H9 (cell line): Measurements from ENCODE around the gene OR10A6. TPM values are rescaled to one million over a fixed set of nuclear protein-coding genes. Genes with fewer than 3 reads are reported as not detected.
A peak's percentile ranks its signal among the peaks of the same experiment; 100 is the strongest.

Source experiments
- DNase-seq: peaks from one replicate; pipeline ENCODE4 v3.0.0-alpha.2; 2017
- H2AFZ ChIP-seq: one replicate; pipeline ENCODE4 v1.6.1; 2013; ENCODE audit warnings: mild to moderate bottlenecking, low read length, control low read depth, moderate library complexity
- H2AK5ac ChIP-seq: 2 replicates; pipeline ENCODE4 v1.6.1; 2013; ENCODE audit warnings: low read length, control low read depth, mixed read lengths; ENCODE audit not compliant: insufficient read length
- H2BK120ac ChIP-seq: one replicate; pipeline ENCODE4 v1.6.1; 2013; ENCODE audit warnings: low read depth, mild to moderate bottlenecking, low read length, control low read depth, inconsistent platforms; ENCODE audit not compliant: poor library complexity, severe bottlenecking
- H2BK12ac ChIP-seq: 2 replicates; pipeline ENCODE4 v1.6.1; 2013; ENCODE audit warnings: low read length, control low read depth, mixed read lengths, low read depth; ENCODE audit not compliant: insufficient read length
- H2BK15ac ChIP-seq: 2 replicates; pipeline ENCODE4 v1.6.1; 2013; ENCODE audit warnings: low read depth, low read length, control low read depth
- H2BK20ac ChIP-seq: one replicate; pipeline ENCODE4 v1.6.1; 2013; ENCODE audit warnings: low read depth, mild to moderate bottlenecking, low read length, control low read depth, inconsistent platforms; ENCODE audit not compliant: poor library complexity, severe bottlenecking
- H2BK5ac ChIP-seq: 2 replicates; pipeline ENCODE4 v1.6.1; 2013; ENCODE audit warnings: low read length, control low read depth, mixed read lengths; ENCODE audit not compliant: insufficient read length
- H3K14ac ChIP-seq: 2 replicates; pipeline ENCODE4 v1.6.1; 2013; ENCODE audit warnings: low read length, control low read depth; ENCODE audit not compliant: insufficient read depth
- H3K18ac ChIP-seq: 2 replicates; pipeline ENCODE4 v1.6.1; 2013; ENCODE audit warnings: low read depth, mild to moderate bottlenecking, mixed read lengths, low read length, control low read depth; ENCODE audit not compliant: insufficient read length
- H3K23ac ChIP-seq: 2 replicates; pipeline ENCODE4 v1.6.1; 2013; ENCODE audit warnings: low read length, control low read depth, mixed read lengths, low read depth; ENCODE audit not compliant: insufficient read length
- H3K23me2 ChIP-seq: 2 replicates; pipeline ENCODE4 v1.6.1; 2013; ENCODE audit warnings: low read depth, mild to moderate bottlenecking, mixed read lengths, low read length, control low read depth; ENCODE audit not compliant: insufficient read length, poor library complexity, severe bottlenecking
- H3K27ac ChIP-seq: 2 replicates; pipeline ENCODE4 v1.5.1; 2013; ENCODE audit warnings: low read length, control low read depth, mixed read lengths, low read depth; ENCODE audit not compliant: insufficient read length
- H3K27me3 ChIP-seq: 2 replicates; pipeline ENCODE4 v1.6.1; 2013; ENCODE audit warnings: low read length, control low read depth, inconsistent platforms; ENCODE audit not compliant: insufficient read depth
- H3K4ac ChIP-seq: 2 replicates; pipeline ENCODE4 v1.6.1; 2013; ENCODE audit warnings: low read depth, mild to moderate bottlenecking, control low read depth, inconsistent platforms, low read length, moderate library complexity
- H3K4me1 ChIP-seq: 2 replicates; pipeline ENCODE4 v1.6.1; 2013; ENCODE audit warnings: low read length, control low read depth, inconsistent platforms; ENCODE audit not compliant: insufficient read depth
- H3K4me2 ChIP-seq: 2 replicates; pipeline ENCODE4 v1.6.1; 2013; ENCODE audit warnings: low read length, control low read depth, mixed read lengths; ENCODE audit not compliant: insufficient read length, insufficient read depth
- H3K56ac ChIP-seq: 2 replicates; pipeline ENCODE4 v1.6.1; 2013; ENCODE audit warnings: low read depth, mild to moderate bottlenecking, mixed read lengths, low read length, control low read depth; ENCODE audit not compliant: insufficient read length
- H3K79me1 ChIP-seq: 2 replicates; pipeline ENCODE4 v1.6.1; 2013; ENCODE audit warnings: low read depth, mild to moderate bottlenecking, moderate library complexity, low read length, control low read depth, inconsistent platforms; ENCODE audit not compliant: insufficient read depth, poor library complexity, severe bottlenecking
- H3K79me2 ChIP-seq: 2 replicates; pipeline ENCODE4 v1.6.1; 2013; ENCODE audit warnings: low read length, control low read depth, inconsistent platforms; ENCODE audit not compliant: insufficient read depth
- H3K9ac ChIP-seq: 2 replicates; pipeline ENCODE4 v1.6.1; 2013; ENCODE audit warnings: low read length, control low read depth, mixed read lengths; ENCODE audit not compliant: insufficient read length; ENCODE audit errors: extremely low read depth
- H3K9me3 ChIP-seq: one replicate; pipeline ENCODE4 v1.6.1; 2013; ENCODE audit warnings: low read depth, low read length, inconsistent platforms; ENCODE audit not compliant: control insufficient read depth
- H3T11ph ChIP-seq: one replicate; pipeline ENCODE4 v1.6.1; 2013; ENCODE audit warnings: mild to moderate bottlenecking, low read length, control low read depth, inconsistent platforms
- H4K20me1 ChIP-seq: one replicate; pipeline ENCODE4 v1.6.1; 2013; ENCODE audit not compliant: control insufficient read depth, insufficient read length, insufficient read depth
- H4K5ac ChIP-seq: 2 replicates; pipeline ENCODE4 v1.6.1; 2013; ENCODE audit warnings: low read depth, mild to moderate bottlenecking, mixed read lengths, low read length, control low read depth; ENCODE audit not compliant: insufficient read length
- H4K8ac ChIP-seq: replicated peaks from 2 replicates; pipeline ENCODE4 v1.6.1; 2013; ENCODE audit warnings: low read length, control low read depth, mixed read lengths, low read depth; ENCODE audit not compliant: insufficient read length
- H4K91ac ChIP-seq: 2 replicates; pipeline ENCODE4 v1.6.1; 2013; ENCODE audit warnings: low read depth, mild to moderate bottlenecking, moderate library complexity, mixed read lengths, low read length, control low read depth; ENCODE audit not compliant: insufficient read length
- H3K27ac Mint-ChIP-seq, 3 experiments: 2 replicates in 2 of 3; 3 replicates in 1 of 3; pipeline ENCODE4 v1.8.0; 2020 to 2021; ENCODE audit warnings: mixed read lengths in 3 of 3, mild to moderate bottlenecking in 1 of 3, moderate library complexity in 1 of 3
- H3K27me3 Mint-ChIP-seq: 2 replicates; pipeline ENCODE4 v1.8.0; 2021; ENCODE audit warnings: low read depth, mild to moderate bottlenecking, moderate library complexity, mixed read lengths
- H3K36me3 Mint-ChIP-seq, 3 experiments: 2 replicates in 2 of 3; 3 replicates in 1 of 3; pipeline ENCODE4 v1.8.0; 2020 to 2021; ENCODE audit warnings: low read depth in 3 of 3, mixed read lengths in 3 of 3; ENCODE audit not compliant: insufficient read depth in 1 of 3
- H3K4me1 Mint-ChIP-seq, 2 experiments: 2 replicates each; pipeline ENCODE4 v1.8.0; 2020; ENCODE audit warnings: mixed read lengths in 2 of 2
- H3K4me3 Mint-ChIP-seq, 2 experiments: 2 replicates in 1 of 2; 3 replicates in 1 of 2; pipeline ENCODE4 v1.8.0; 2020 to 2021; ENCODE audit warnings: mild to moderate bottlenecking in 2 of 2, mixed read lengths in 2 of 2, moderate library complexity in 1 of 2
- H3K9me3 Mint-ChIP-seq, 2 experiments: 2 replicates in 1 of 2; 3 replicates in 1 of 2; pipeline ENCODE4 v1.8.0; 2020; ENCODE audit warnings: mild to moderate bottlenecking in 2 of 2, mixed read lengths in 2 of 2, moderate library complexity in 1 of 2
- CTCF ChIP-seq: fragments of 200-600 bp; sonication (generic); conservative IDR thresholded peaks from 3 replicates; pipeline ENCODE4 v1.8.0; 2021; ENCODE audit warnings: antibody characterized with exemption, mild to moderate bottlenecking
- WGBS: extraction: QIAGEN DNeasy Blood & Tissue Kit; methylation state at CpG from one replicate; pipeline ENCODE4 v1.1.7; 2013; ENCODE audit warnings: missing lambda C conversion rate, low lambda C conversion rate, mixed read lengths; ENCODE audit not compliant: insufficient read length; ENCODE audit errors: extremely low coverage; 5-methylcytosine and 5-hydroxymethylcytosine counted together
- total RNA-seq: library from RNA; stranded (reverse); gene quantifications from 2 replicates; pipeline ENCODE4 v1.2.1, GENCODE V29; 2021

OR10A6 gene
- total RNA-seq, 1 experiment from 2014 or later, result not detected

- no peak overlapping the region for H3K14ac ChIP-seq
- H3K27me3 ChIP-seq, result no peaks in the 10 kb centered on the region
- H3K4me2 ChIP-seq, result peak overlapping the region; percentile 50
Measured at GRCh38 chr11:7903940-7904339, 27.1 kb downstream of the OR10A6 start.

More at GRCh38 chr11:7903940-7904339, 27.1 kb downstream of the OR10A6 start:
- Histone ChIP-seq H2BK5ac (no peak overlapping the region), H4K20me1 (peaks cover 3% of the 10 kb centered on the region), H3K18ac (no peak overlapping the region), H3K4ac (no peak overlapping the region), H3K27ac (no peak overlapping the region), H3K79me2 (no peaks in the 10 kb centered on the region), H3K9me3 (no peaks in the 10 kb centered on the region), H3K23ac (no peak overlapping the region), H3K4me1 (peaks cover 4% of the 10 kb centered on the region; the same call in 1 of the 2 replicates), H3K23me2 (no peaks in the 10 kb centered on the region), H4K5ac (no peak overlapping the region), H2BK15ac (no peak overlapping the region), H3T11ph (no peak overlapping the region), H2BK120ac (no peak overlapping the region), H2BK20ac (no peak overlapping the region), H3K56ac (no peak overlapping the region), H4K91ac (no peak overlapping the region), H2AK5ac (no peak overlapping the region), H4K8ac (no peak overlapping the region), H3K79me1 (no peaks in the 10 kb centered on the region), H2BK12ac (no peak overlapping the region), H3K9ac (peak overlapping the region; percentile 13), H2AFZ (no peak overlapping the region)
- Mint-ChIP-seq H3K36me3 (peaks cover 0 to 10% (median 0%) of the 10 kb centered on the region in 3 experiments; a peak in 2 of 7 replicates), H3K27me3 (no peaks in the 10 kb centered on the region; the same call in 1 of the 2 replicates), H3K4me3 (no peak overlapping the region; a peak in 1 of 5 replicates), H3K9me3 (peaks cover 3 to 5% of the 10 kb centered on the region in 2 experiments; a peak in 2 of 5 replicates), H3K4me1 (peaks cover 56 to 70% of the 10 kb centered on the region in 2 experiments), H3K27ac (peak overlapping the region in 1 of 3 experiments; percentile 32; a peak in 2 of 7 replicates)
- no CpG with 5 or more reads among the region's 2 CpGs for WGBS
- DNase-seq, result no peak
- TF ChIP-seq CTCF, result no peak
